HCT116 (cell line): ENCODE measurements around the gene THTPA. TPM values are rescaled to one million over a fixed set of nuclear protein-coding genes. Genes with fewer than 3 reads are reported as not detected.

ENCODE experiments used
- ATAC-seq: fragments of 200-7000 bp; cut with Tn5 transposase; 2 replicates; pipeline ENCODE4 v1.9.1; 2020; ENCODE audit warnings: mild to moderate bottlenecking, moderate library complexity
- BruUV-seq: library from RNA; stranded (reverse); fragments of 400-500 nt; replicated peaks from 2 replicates; lab custom pipeline; 2021; lab: Mats Ljungman, UMichigan
- CTCF ChIA-PET: fragments of 300-600 bp; sonication (Branson Sonifier 250); formaldehyde crosslinking; loops from one replicate; lab custom pipeline; 2021; ENCODE audit warnings: antibody characterized with exemption; lab: Charles Lee
- POLR2A ChIA-PET: fragments of 300-600, 350-600 bp; sonication (Branson Sonifier 250); formaldehyde crosslinking; loops from one replicate; lab custom pipeline; 2021; ENCODE audit warnings: antibody characterized with exemption; lab: Charles Lee
- RAD21 ChIA-PET, 2 experiments: fragments of 300-600 bp; sonication (Branson Sonifier 250); formaldehyde crosslinking; loops; one replicate each; lab custom pipeline; 2023; ENCODE audit warnings: low total read pairs in 2 of 2; ENCODE audit not compliant: uncharacterized antibody in 2 of 2, unreplicated experiment in 2 of 2, low non-redundant PET in 1 of 2; lab: Charles Lee
- DNase-seq: peaks from one replicate; pipeline ENCODE4 v3.0.0-alpha.2; 2010; ENCODE audit warnings: low read depth, low spot score
- H2AFZ ChIP-seq: fragments of 200-600 bp; shearing (Covaris generic), sonication (generic); 2 replicates; pipeline ENCODE4 v1.6.1; 2017; ENCODE audit warnings: low read depth, mixed run types, mixed read lengths, antibody characterized with exemption, low read length; ENCODE audit not compliant: poor library complexity, severe bottlenecking
- H3K27ac ChIP-seq: 2 replicates; pipeline ENCODE4 v1.5.1; 2012; ENCODE audit warnings: low read depth, low read length
- H3K27me3 ChIP-seq: fragments of 200-600 bp; sonication (generic); 2 replicates; pipeline ENCODE4 v1.6.1; 2016; ENCODE audit warnings: mixed run types, low read length, mixed read lengths; ENCODE audit not compliant: insufficient read depth
- H3K36me3 ChIP-seq, 2 experiments: fragments of 200-500 bp in 1 of 2; fragments of 200-600 bp in 1 of 2; sonication (Bioruptor generic) in 1 of 2; sonication (generic) in 1 of 2; 2 replicates each; pipeline versions ENCODE4 v1.5.1 to v1.6.1; 2014 to 2016; ENCODE audit warnings: low read length in 2 of 2, inconsistent platforms in 1 of 2, mixed read lengths in 1 of 2, mixed run types in 1 of 2; ENCODE audit not compliant: insufficient read depth in 2 of 2, control insufficient read depth in 1 of 2
- H3K4me1 ChIP-seq, 2 experiments: fragments of 200-600 bp in 1 of 2; sonication (generic) in 1 of 2; 2 replicates each; pipeline versions ENCODE4 v1.5.1 to v1.6.1; 2012 to 2017; ENCODE audit warnings: low read length in 2 of 2, inconsistent platforms in 1 of 2, mild to moderate bottlenecking in 1 of 2, mixed read lengths in 1 of 2, mixed run types in 1 of 2, moderate library complexity in 1 of 2; ENCODE audit not compliant: insufficient read depth in 2 of 2, control insufficient read depth in 1 of 2
- H3K4me2 ChIP-seq: fragments of 200-600 bp; sonication (generic); 2 replicates; pipeline ENCODE4 v1.6.1; 2017; ENCODE audit warnings: mixed run types, low read length, mixed read lengths
- H3K4me3 ChIP-seq, 2 experiments: fragments of 200-600 bp in 1 of 2; sonication (generic) in 1 of 2; replicated peaks in 1 of 2; 2 replicates each; pipeline ENCODE4 v1.5.1; 2011 to 2016; ENCODE audit warnings: low read length in 2 of 2, control low read depth in 1 of 2, low read depth in 1 of 2, mild to moderate bottlenecking in 1 of 2, mixed read lengths in 1 of 2, mixed run types in 1 of 2
- H3K79me2 ChIP-seq: fragments of 200-600 bp; sonication (generic); 2 replicates; pipeline ENCODE4 v1.6.1; 2017; ENCODE audit warnings: mild to moderate bottlenecking, mixed run types, low read length, moderate library complexity, mixed read lengths; ENCODE audit not compliant: insufficient read depth
- H3K9ac ChIP-seq: fragments of 200-600 bp; sonication (generic); 2 replicates; pipeline ENCODE4 v1.6.1; 2016; ENCODE audit warnings: low read length, mixed read lengths
- H3K9me2 ChIP-seq: fragments of 200-600 bp; sonication (generic), shearing (Covaris generic); 2 replicates; pipeline ENCODE4 v1.6.1; 2017; ENCODE audit warnings: mixed run types, mild to moderate bottlenecking, moderate library complexity; ENCODE audit not compliant: insufficient read depth
- H3K9me3 ChIP-seq, 2 experiments: fragments of 200-500 bp in 1 of 2; fragments of 200-600 bp in 1 of 2; sonication (Bioruptor generic) in 1 of 2; sonication (generic) in 1 of 2; 2 replicates each; pipeline ENCODE4 v1.6.1; 2014 to 2017; ENCODE audit warnings: low read length in 2 of 2, mixed read lengths in 2 of 2, inconsistent platforms in 1 of 2, low read depth in 1 of 2, mild to moderate bottlenecking in 1 of 2, mixed run types in 1 of 2, moderate library complexity in 1 of 2; ENCODE audit not compliant: control insufficient read depth in 1 of 2, insufficient read depth in 1 of 2
- H4K20me1 ChIP-seq: fragments of 200-600 bp; sonication (generic), shearing (Covaris generic); 2 replicates; pipeline ENCODE4 v1.6.1; 2017; ENCODE audit warnings: mixed run types, mild to moderate bottlenecking, moderate library complexity; ENCODE audit not compliant: insufficient read depth
- FOSL1 ChIP-seq: IDR thresholded peaks from 2 replicates; pipeline ENCODE4 v1.6.1; 2012; ENCODE audit warnings: low read depth
- REST ChIP-seq: IDR thresholded peaks from 2 replicates; pipeline ENCODE4 v1.6.1; 2012; ENCODE audit warnings: low read depth
- SP1 ChIP-seq: IDR thresholded peaks from 2 replicates; pipeline ENCODE4 v1.6.1; 2012; ENCODE audit warnings: low read depth
- SRF ChIP-seq: IDR thresholded peaks from 2 replicates; pipeline ENCODE4 v1.6.1; 2012; ENCODE audit warnings: low read depth
- TCF7L2 ChIP-seq: IDR thresholded peaks from 2 replicates; pipeline ENCODE4 v1.7.0; 2011; ENCODE audit warnings: borderline replicate concordance, inconsistent platforms; ENCODE audit not compliant: insufficient read depth, insufficient read length; ENCODE audit errors: extremely low read depth
- ZFX ChIP-seq: fragments of 450-650 bp; IDR thresholded peaks from 2 replicates; pipeline ENCODE4 v1.6.1; 2017
- intact Hi-C: fragments of 100-400 bp; cut with micrococcal nuclease; formaldehyde crosslinking; loops from 2 replicates; pipeline ENCODE4 v1.10.0; 2022
- total RNA-seq: library from RNA; stranded (reverse); gene quantifications from one replicate; pipeline ENCODE4 v1.2.1, GENCODE V29; 2021; ENCODE audit not compliant: unreplicated experiment
- TF ChIP-seq, protein P1 (sequence below): IDR thresholded peaks from 2 replicates; pipeline ENCODE4 v1.6.1; 2011; ENCODE audit warnings: mild to moderate bottlenecking, low read length, moderate library complexity; ENCODE audit not compliant: insufficient replicate concordance; ENCODE audit errors: extremely low read depth

Gene THTPA
- total RNA-seq, 1 experiment from 2014 or later: 5.8 TPM

DNA sequence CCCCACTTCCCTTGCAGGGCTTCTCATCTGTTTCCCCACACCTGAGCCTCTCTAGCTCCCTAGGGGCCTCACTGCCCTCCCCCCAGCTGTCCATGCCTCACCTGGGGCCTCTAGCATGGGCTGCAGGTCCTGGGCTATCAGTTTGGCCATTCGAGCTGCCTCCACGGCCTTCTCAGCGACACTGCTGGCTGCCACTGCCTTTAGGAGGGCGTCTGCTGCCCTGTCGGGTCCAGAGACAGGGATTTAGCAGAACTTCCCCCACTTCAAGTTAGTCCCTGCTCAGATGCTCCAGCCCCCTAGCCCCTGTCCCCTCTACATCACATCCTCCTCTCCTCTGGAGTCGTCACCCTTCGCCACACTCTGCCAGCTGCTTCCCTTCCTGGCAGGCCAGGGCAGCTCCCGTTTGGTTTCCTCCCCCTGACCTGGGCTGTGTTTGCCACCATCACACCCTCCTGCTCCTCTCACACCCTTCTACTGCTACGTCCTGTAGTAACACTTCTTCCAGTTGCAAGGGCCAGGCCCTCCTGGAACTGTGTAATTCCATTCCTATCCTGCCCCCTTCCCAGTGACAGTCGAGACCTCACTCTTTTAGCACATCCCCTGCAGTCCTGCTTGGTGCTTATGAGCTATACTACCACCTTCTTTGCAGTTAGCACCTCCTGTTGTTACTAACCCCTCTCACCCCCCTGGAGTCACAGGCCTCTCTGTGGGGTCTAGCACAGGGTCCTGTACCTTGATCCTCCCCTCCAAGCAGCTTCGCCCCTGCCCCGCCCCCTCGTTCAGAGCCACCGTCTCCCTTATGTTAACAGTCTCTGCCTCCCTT is 15.8 kb downstream of the THTPA start:
- Histone ChIP-seq H3K27me3 (no peaks in the 10 kb centered on the region), H4K20me1 (no peaks in the 10 kb centered on the region), H3K27ac (no peak overlapping the region), H2AFZ (no peak overlapping the region), H3K36me3 (no peaks in the 10 kb centered on the region), H3K79me2 (peaks cover under 1% of the 10 kb centered on the region; the same call in 1 of the 2 replicates), H3K4me1 (peaks cover 22 to 26% of the 10 kb centered on the region in 2 experiments), H3K4me2 (no peak overlapping the region), H3K4me3 (no peak overlapping the region), H3K9ac (no peak overlapping the region), H3K9me2 (no peaks in the 10 kb centered on the region), H3K9me3 (no peaks in the 10 kb centered on the region)
- ATAC-seq: no peak
- DNase-seq: no peak
- BruUV-seq: no TSS peak
- ChIA-PET POLR2A (no interaction called here), RAD21 (no interaction called here), CTCF (interaction anchor here (0.7 to 1.0 kb wide), 2 partner anchors 12 to 17 kb away, joined by 3 to 4 read pairs; no protein-coding TSS in a partner anchor)
- intact Hi-C loops: no loop called here
- TF ChIP-seq, protein P1, sequence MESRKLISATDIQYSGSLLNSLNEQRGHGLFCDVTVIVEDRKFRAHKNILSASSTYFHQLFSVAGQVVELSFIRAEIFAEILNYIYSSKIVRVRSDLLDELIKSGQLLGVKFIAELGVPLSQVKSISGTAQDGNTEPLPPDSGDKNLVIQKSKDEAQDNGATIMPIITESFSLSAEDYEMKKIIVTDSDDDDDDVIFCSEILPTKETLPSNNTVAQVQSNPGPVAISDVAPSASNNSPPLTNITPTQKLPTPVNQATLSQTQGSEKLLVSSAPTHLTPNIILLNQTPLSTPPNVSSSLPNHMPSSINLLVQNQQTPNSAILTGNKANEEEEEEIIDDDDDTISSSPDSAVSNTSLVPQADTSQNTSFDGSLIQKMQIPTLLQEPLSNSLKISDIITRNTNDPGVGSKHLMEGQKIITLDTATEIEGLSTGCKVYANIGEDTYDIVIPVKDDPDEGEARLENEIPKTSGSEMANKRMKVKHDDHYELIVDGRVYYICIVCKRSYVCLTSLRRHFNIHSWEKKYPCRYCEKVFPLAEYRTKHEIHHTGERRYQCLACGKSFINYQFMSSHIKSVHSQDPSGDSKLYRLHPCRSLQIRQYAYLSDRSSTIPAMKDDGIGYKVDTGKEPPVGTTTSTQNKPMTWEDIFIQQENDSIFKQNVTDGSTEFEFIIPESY: no peak
- TF ChIP-seq FOSL1: no peak
- TF ChIP-seq SP1: no peak
- no peak for TF ChIP-seq TCF7L2
- TF ChIP-seq ZFX: no peak
- no peak for TF ChIP-seq SRF
- TF ChIP-seq REST: no peak
